Measurements from ENCODE around the gene SORCS2.

DNA sequence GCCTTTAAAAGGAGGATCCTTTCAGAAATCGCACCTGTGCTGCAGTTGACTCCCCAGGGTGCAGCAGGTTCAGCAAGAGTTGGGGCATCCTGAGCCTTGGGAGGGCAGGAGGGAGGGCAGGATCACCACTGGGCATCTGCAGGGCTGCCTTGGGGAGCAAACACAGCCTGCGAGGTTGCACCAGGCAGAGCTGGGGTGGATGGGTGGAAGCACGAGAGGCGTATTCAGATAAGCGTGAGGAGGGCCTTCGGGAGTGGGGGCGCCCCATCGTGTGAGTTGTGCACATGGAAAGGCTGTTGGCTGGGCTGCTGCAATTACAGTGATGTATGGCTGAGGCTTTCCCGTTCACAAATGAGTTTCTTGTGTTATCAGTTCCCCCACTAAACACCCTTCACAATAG is 186.8 kb downstream of the SORCS2 start:
- TF ChIP-seq CTCF (IDR thresholded peaks at IDR 0.05), result no peak
- TF ChIP-seq POLR2A (IDR thresholded peaks at IDR 0.05), result no peak
- no peak for TF ChIP-seq EP300 (IDR thresholded peaks at IDR 0.05)
- no peak for TF ChIP-seq POLR2AphosphoS5 (IDR thresholded peaks at IDR 0.05)
